ENCODE measurements around the gene MYH11. TPM values are rescaled to one million over a fixed set of nuclear protein-coding genes. Genes with fewer than 3 reads are reported as not detected.

MYH11 gene
- total RNA-seq (100 to 1,000 TPM in 6 of 7 donors, 10 to 100 TPM in 1; 59.0 to 135 (median 114) TPM), polyA plus RNA-seq (10 to 100 TPM in 2 of 3 donors, 1 to 10 TPM in 1; 9.6 to 29.9 (median 23.3) TPM)
- long read RNA-seq, donor 1: 0 reads
- long read RNA-seq, donor 2: 0 reads

DNA sequence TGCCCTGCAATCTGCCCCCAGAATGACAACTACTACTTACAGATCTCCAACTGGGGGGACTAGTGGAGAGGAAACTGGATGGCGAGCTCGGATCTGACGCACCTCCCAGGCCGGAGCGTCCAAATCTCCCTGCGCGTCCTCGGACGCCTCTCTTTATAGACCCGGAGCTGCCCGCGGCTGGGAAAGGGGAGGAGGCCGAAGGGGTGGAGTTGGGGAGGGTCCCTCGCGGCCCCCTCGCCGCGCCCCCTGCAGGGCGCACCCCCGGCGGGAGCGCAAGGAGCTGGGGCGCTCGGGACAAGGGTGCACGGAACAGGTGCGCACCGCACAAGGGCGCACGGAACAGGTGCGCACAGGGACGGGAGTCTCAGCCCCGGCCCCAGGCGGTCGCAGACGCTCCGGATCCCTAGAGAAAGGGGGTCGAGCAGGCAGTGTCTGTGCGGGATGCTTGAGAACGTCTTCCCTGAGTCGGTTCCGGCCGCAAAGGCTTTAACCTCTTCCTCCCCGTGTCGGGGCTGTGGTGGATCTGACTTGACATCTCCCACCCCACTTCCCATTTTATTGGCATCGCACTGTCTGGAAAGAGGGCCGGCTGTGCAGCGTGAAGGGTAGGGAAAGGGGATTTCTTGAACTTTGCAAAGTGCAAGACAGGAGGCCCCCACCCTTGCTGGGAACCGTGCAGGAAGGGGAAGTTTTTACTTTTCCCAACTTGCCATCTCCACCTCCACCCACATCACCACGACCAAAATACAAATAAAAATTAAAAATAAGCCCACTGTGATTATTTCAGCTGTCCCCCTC is at the start of gene MYH11:
Gene MYH11, minus strand, starts transcription at position 128 of the 798 bp plus-strand sequence. CDS start 18,776 bp downstream, outside the sequence.
- H3K27ac ChIP-seq: peak within 1 kb of the TSS in 6 of 8 donors; percentile 43 to 70 (median 60)
- no peaks in the 10 kb centered on the region for H3K9me3 ChIP-seq
- no peaks in the 10 kb centered on the region for H3K36me3 ChIP-seq
- H3K4me1 ChIP-seq: peaks cover 5 to 37% (median 23%) of the 10 kb centered on the region in 6 donors
- DNase-seq: no peak
- 1 to 2% (median 1%) methylated on average over 21 to 49 of the region's 49 CpGs for WGBS, 5 donors
- H3K27me3 ChIP-seq (replicated peaks in 1 of 7): peaks cover 3 to 52% (median 24%) of the 10 kb centered on the region in 7 donors
- peak within 1 kb of the TSS; percentile 4 to 65 (median 34) for H3K4me3 ChIP-seq
- intact Hi-C loops (cut with DNase I; ENCODE audit: low total_unique reads): no loop called here
- peak; percentile 70 to 78 (median 77) for TF ChIP-seq POLR2AphosphoS5 (IDR thresholded peaks at IDR 0.05)
- TF ChIP-seq, protein P1, sequence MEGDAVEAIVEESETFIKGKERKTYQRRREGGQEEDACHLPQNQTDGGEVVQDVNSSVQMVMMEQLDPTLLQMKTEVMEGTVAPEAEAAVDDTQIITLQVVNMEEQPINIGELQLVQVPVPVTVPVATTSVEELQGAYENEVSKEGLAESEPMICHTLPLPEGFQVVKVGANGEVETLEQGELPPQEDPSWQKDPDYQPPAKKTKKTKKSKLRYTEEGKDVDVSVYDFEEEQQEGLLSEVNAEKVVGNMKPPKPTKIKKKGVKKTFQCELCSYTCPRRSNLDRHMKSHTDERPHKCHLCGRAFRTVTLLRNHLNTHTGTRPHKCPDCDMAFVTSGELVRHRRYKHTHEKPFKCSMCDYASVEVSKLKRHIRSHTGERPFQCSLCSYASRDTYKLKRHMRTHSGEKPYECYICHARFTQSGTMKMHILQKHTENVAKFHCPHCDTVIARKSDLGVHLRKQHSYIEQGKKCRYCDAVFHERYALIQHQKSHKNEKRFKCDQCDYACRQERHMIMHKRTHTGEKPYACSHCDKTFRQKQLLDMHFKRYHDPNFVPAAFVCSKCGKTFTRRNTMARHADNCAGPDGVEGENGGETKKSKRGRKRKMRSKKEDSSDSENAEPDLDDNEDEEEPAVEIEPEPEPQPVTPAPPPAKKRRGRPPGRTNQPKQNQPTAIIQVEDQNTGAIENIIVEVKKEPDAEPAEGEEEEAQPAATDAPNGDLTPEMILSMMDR (IDR thresholded peaks at IDR 0.05 in 8 of 11, conservative IDR thresholded peaks at IDR 0.05 in 3 of 11): no peak

DNA sequence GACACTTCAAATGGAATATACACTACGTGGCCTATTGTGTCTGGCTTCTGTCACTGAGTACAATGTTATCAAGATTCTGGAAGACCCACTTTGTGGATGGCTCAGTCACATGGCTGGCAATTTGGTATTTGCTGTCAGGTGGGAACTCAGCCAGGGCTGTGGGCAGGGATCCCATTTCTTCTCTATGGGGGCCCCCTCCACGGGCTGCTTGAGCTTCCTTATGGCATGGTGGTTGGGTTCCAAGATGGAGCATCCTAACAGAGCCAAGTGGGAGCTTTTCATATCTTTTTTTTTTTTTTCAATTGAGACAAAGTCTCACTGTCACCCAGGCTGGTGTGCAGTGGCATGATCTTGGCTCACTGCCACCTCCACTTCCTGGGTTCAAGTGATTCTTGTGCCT is 49.6 kb upstream of the MYH11 start:
- TF ChIP-seq POLR2AphosphoS5 (IDR thresholded peaks at IDR 0.05): no peak
- TF ChIP-seq, protein P1 (IDR thresholded peaks at IDR 0.05 in 8 of 11, conservative IDR thresholded peaks at IDR 0.05 in 3 of 11): no peak
- no peak for DNase-seq
- 82 to 94% (median 91%) methylated on average over 2 of the region's 2 CpGs for WGBS, 5 donors
- Histone ChIP-seq H3K27ac (no peak overlapping the region), H3K4me1 (peaks cover 0 to under 1% (median 0%) of the 10 kb centered on the region in 6 donors), H3K9me3 (peaks cover 0 to 10% (median 5%) of the 10 kb centered on the region in 8 donors), H3K4me3 (no peak overlapping the region), H3K27me3 (replicated peaks in 1 of 7) (no peaks in the 10 kb centered on the region), H3K36me3 (no peaks in the 10 kb centered on the region)
- intact Hi-C loops (cut with DNase I; ENCODE audit: low total_unique reads): no loop called here

DNA sequence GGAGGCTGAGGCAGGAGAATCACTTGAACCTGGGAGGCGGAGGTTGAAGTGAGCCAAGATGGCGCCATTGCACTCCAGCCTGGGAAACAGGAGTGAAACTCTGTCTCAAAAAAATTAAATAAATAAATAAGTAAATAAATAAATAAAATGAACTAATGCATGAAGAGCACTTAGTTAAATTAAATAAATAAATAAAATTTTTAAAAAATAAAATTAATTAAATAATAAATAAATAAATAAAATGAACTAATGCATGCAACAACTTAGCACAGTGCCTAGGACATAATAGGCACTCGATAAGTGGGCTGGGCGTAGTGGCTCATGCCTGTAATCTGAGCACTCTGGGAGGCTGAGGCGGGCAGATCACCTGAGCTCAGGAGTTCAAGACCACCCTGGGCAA is 47.1 kb upstream of the MYH11 start:
- Histone ChIP-seq H3K4me1 (peaks cover 0 to 17% (median 0%) of the 10 kb centered on the region in 6 donors), H3K27ac (no peak overlapping the region), H3K9me3 (peaks cover 0 to 10% (median 5%) of the 10 kb centered on the region in 8 donors), H3K4me3 (no peak overlapping the region), H3K27me3 (replicated peaks in 1 of 7) (no peaks in the 10 kb centered on the region), H3K36me3 (no peaks in the 10 kb centered on the region)
- intact Hi-C loops (cut with DNase I; ENCODE audit: low total_unique reads): no loop called here
- 92 to 100% (median 95%) methylated on average over 5 of the region's 5 CpGs for WGBS, 5 donors
- no peak for DNase-seq
- TF ChIP-seq, protein P1 (IDR thresholded peaks at IDR 0.05 in 8 of 11, conservative IDR thresholded peaks at IDR 0.05 in 3 of 11): no peak
- no peak for TF ChIP-seq POLR2AphosphoS5 (IDR thresholded peaks at IDR 0.05)
- TF ChIP-seq POLR2A (IDR thresholded peaks at IDR 0.05): no peak

DNA sequence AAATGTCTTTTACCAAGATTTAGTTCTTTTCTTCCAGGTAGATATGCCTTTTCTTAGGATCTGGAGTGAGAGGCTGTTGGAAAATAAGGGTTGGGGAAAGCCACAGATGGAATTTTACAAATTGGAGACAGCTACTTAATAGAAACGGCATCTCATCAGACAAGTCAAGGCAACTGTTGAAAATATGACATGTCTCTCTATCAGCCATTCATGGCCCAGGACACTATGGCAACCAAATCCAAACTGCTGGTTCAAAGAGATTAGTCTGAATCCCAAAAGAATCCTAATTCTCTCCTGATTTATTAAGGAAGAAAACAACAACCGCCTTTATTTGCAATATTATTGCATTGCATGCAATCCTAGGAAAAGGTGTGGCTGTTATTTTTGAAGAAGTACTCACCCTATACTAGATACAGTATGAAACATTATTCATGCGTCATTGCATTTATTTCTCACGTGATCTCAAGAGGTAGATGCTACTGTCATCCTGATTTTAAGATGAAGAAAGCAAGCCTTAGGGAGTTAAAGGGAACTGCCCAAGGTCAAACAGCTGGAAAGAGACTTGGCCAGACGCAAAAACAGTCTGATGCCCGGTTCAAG is 44.2 kb upstream of the MYH11 start:
- Histone ChIP-seq H3K36me3 (no peaks in the 10 kb centered on the region), H3K9me3 (peaks cover 0 to 3% (median 0%) of the 10 kb centered on the region in 8 donors), H3K4me1 (peaks cover 0 to 32% (median 2%) of the 10 kb centered on the region in 6 donors), H3K27me3 (replicated peaks in 1 of 7) (no peaks in the 10 kb centered on the region), H3K27ac (no peak overlapping the region), H3K4me3 (no peak overlapping the region)
- WGBS, 5 donors: 51 to 74% (median 64%) methylated on average over 6 of the region's 6 CpGs
- TF ChIP-seq POLR2AphosphoS5 (IDR thresholded peaks at IDR 0.05) (no peak), POLR2A (IDR thresholded peaks at IDR 0.05) (no peak)
- TF ChIP-seq, protein P1 (IDR thresholded peaks at IDR 0.05 in 8 of 11, conservative IDR thresholded peaks at IDR 0.05 in 3 of 11): no peak
- DNase-seq: no peak
- intact Hi-C loops (cut with DNase I; ENCODE audit: low total_unique reads): no loop called here

Data from spleen (tissue), 13 donors.